Smooth muscle cell (in vitro differentiated cells): ENCODE data around the gene NPAS3. TPM values are rescaled to one million over a fixed set of nuclear protein-coding genes. Genes with fewer than 3 reads are reported as not detected.

Source experiments
- DNase-seq: peaks from one replicate; lab custom pipeline; 2025; ENCODE audit not compliant: unreplicated experiment; lab: John Stamatoyannopoulos, UW
- H2AFZ ChIP-seq: fragments of 200-600 bp; sonication (generic); 2 replicates; pipeline ENCODE4 v1.6.0; 2016; ENCODE audit warnings: antibody characterized with exemption, low read depth, mild to moderate bottlenecking
- H3F3A ChIP-seq: fragments of 200-600 bp; sonication (generic); 2 replicates; pipeline ENCODE4 v1.6.0; 2017; ENCODE audit warnings: antibody characterized with exemption, low read depth
- H3K27ac ChIP-seq: fragments of 200-600 bp; sonication (generic); 2 replicates; pipeline ENCODE4 v1.5.1; 2016; ENCODE audit warnings: low read depth, mild to moderate bottlenecking
- H3K27me3 ChIP-seq: fragments of 200-600 bp; sonication (generic); 2 replicates; pipeline ENCODE4 v1.6.1; 2016; ENCODE audit warnings: low read depth, mild to moderate bottlenecking
- H3K36me3 ChIP-seq: fragments of 200-600 bp; sonication (generic); 2 replicates; pipeline ENCODE4 v1.5.1; 2016; ENCODE audit warnings: low read depth
- H3K4me1 ChIP-seq: fragments of 200-600 bp; sonication (generic); 2 replicates; pipeline ENCODE4 v1.5.1; 2016; ENCODE audit warnings: low read depth
- H3K4me2 ChIP-seq: fragments of 200-600 bp; sonication (generic); 2 replicates; pipeline ENCODE4 v1.6.0; 2016; ENCODE audit warnings: mild to moderate bottlenecking
- H3K4me3 ChIP-seq: fragments of 200-600 bp; sonication (generic); 2 replicates; pipeline ENCODE4 v1.5.1; 2016; ENCODE audit warnings: mild to moderate bottlenecking
- H3K79me2 ChIP-seq: fragments of 200-600 bp; sonication (generic); 2 replicates; pipeline ENCODE4 v1.6.0; 2016; ENCODE audit warnings: low read depth, mild to moderate bottlenecking
- H3K9ac ChIP-seq: fragments of 200-600 bp; sonication (generic); 2 replicates; pipeline ENCODE4 v1.6.0; 2016; ENCODE audit warnings: low read depth
- H3K9me3 ChIP-seq: fragments of 200-600 bp; sonication (generic); replicated peaks from 2 replicates; pipeline ENCODE4 v1.5.1; 2016; ENCODE audit warnings: low read depth
- H4K20me1 ChIP-seq: fragments of 200-600 bp; sonication (generic); 2 replicates; pipeline ENCODE4 v1.6.0; 2016; ENCODE audit warnings: low read depth
- WGBS: methylation state at CpG from one replicate; pipeline ENCODE4 v1.1.7; 2016; ENCODE audit warnings: low lambda C conversion rate; 5-methylcytosine and 5-hydroxymethylcytosine counted together
- polyA plus RNA-seq: library from polyadenylated mRNA; unstranded; fragments of >200 nt; fragmentation: Nextera tagmentation; extraction: Ambion mirVana; gene quantifications from 2 replicates; pipeline ENCODE4 v1.2.1, GENCODE V29; 2016
- total RNA-seq: library from RNA; depleted of rRNA; stranded (reverse); fragments of >200 nt; gene quantifications from 2 replicates; pipeline ENCODE4 v1.2.3, GENCODE V29; 2014
- TF ChIP-seq, protein P1 (sequence below): fragments of 200-600 bp; sonication (generic); IDR thresholded peaks from 2 replicates; pipeline ENCODE4 v1.5.1; 2017; ENCODE audit warnings: borderline replicate concordance, mild to moderate bottlenecking, antibody characterized with exemption; ENCODE audit not compliant: insufficient read depth, poor library complexity, severe bottlenecking

Gene NPAS3
- total and polyA plus RNA-seq, 2 experiments from 2014 or later: 0.79 to 2.0 TPM

DNA sequence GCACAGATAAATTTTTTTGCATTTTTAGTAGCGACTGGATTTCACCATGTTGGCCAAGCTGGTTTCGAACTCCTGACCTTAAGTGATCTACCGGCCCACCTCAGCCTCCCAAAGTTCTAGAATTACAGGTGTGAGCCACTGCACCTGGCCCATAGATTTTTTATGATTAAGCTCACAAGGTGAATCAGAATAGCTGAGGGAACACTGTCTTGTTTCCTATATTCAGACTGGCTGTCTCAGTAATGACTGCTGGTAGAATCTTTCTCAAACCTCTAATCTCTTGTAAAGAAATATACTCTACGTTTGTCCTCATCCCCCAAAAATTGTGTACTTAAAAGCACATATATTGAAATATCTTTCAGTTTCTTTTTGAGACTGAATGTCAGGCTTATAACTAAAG lies 650.1 kb downstream of the NPAS3 start:
- no peaks in the 10 kb centered on the region for H3K79me2 ChIP-seq
- DNase-seq: no peak
- no peaks in the 10 kb centered on the region for H4K20me1 ChIP-seq
- H3K36me3 ChIP-seq: no peaks in the 10 kb centered on the region
- H3K4me2 ChIP-seq: no peak overlapping the region
- no peak overlapping the region for H3K4me3 ChIP-seq
- peak overlapping the region; percentile 51 for H3K27ac ChIP-seq
- TF ChIP-seq, protein P1, sequence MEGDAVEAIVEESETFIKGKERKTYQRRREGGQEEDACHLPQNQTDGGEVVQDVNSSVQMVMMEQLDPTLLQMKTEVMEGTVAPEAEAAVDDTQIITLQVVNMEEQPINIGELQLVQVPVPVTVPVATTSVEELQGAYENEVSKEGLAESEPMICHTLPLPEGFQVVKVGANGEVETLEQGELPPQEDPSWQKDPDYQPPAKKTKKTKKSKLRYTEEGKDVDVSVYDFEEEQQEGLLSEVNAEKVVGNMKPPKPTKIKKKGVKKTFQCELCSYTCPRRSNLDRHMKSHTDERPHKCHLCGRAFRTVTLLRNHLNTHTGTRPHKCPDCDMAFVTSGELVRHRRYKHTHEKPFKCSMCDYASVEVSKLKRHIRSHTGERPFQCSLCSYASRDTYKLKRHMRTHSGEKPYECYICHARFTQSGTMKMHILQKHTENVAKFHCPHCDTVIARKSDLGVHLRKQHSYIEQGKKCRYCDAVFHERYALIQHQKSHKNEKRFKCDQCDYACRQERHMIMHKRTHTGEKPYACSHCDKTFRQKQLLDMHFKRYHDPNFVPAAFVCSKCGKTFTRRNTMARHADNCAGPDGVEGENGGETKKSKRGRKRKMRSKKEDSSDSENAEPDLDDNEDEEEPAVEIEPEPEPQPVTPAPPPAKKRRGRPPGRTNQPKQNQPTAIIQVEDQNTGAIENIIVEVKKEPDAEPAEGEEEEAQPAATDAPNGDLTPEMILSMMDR: no peak
- no peaks in the 10 kb centered on the region for H3K9me3 ChIP-seq
- H2AFZ ChIP-seq: no peak overlapping the region
- H3F3A ChIP-seq: peaks cover 7% of the 10 kb centered on the region
- 96% methylated on average over 4 of the region's 4 CpGs for WGBS
- H3K9ac ChIP-seq: no peak overlapping the region
- H3K27me3 ChIP-seq: no peaks in the 10 kb centered on the region
- H3K4me1 ChIP-seq: no peaks in the 10 kb centered on the region

DNA sequence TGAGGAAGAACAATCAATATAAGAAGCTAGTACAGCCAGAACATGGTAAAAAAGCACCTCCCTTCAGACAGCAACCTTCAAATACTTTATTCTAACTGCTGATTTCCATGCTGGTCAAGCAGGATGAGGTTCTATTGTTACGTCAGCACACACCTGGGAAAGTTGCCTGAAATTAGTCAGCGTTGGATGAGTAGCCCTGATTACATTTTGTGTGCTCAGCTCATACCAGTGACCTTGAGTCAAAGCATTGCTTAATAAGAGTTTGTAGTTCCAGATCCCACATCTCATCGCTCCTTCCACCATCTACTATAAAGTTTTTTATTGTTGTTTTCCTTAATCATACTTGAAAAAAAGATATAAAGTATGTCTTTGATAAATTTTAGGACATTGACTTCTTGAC lies 650.7 kb downstream of the NPAS3 start:
- 32% methylated on average over 3 of the region's 3 CpGs for WGBS

DNA sequence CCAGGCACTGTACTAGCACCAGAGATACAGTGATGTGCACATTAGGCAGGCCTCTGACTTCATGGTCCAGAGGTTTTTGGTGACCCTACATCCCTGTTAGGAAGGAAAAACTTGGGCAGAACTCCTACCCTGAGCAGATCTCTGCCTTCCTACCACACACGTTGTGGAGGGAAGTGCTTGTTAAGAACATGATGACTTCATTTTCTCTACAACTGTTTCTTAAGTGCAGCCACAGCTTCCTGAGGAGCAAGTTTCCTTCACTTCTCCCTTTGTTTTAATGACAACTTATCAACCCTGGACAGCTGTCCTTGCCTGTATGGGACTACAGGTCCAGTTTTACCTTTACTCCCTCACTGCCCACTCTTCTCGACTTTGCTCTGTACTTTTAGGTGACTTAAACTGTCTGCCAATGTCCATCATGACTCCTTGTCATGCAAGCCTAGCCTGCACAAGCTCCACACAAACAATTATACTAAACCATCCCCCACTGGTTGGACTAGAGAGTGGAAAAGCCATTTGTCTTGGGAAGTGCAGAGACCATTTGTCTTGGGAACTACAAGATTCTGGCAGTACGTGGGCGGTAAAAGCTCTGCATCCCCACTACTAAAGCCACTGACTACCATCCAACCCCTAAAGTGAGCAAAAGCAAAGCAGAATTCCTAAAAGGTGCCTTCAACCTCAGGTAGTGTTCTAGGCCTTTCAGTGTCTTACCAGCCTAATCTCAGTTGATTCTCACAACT lies 652.4 kb downstream of the NPAS3 start:
- DNase-seq: no peak
- H3K27me3 ChIP-seq: no peaks in the 10 kb centered on the region
- H3K9me3 ChIP-seq: no peaks in the 10 kb centered on the region
- no peak overlapping the region for H3K27ac ChIP-seq
- H3K4me2 ChIP-seq: no peak overlapping the region
- no peak overlapping the region for H3K9ac ChIP-seq
- H3K4me3 ChIP-seq: no peak overlapping the region
- peaks cover 7% of the 10 kb centered on the region for H3F3A ChIP-seq
- TF ChIP-seq, protein P1: no peak
- H3K79me2 ChIP-seq: no peaks in the 10 kb centered on the region
- H4K20me1 ChIP-seq: no peaks in the 10 kb centered on the region
- H3K36me3 ChIP-seq: no peaks in the 10 kb centered on the region
- no peak overlapping the region for H2AFZ ChIP-seq
- H3K4me1 ChIP-seq: no peaks in the 10 kb centered on the region
- WGBS: 66% methylated on average over 4 of the region's 4 CpGs

More for the DNA sequence above, 650.7 kb downstream of the NPAS3 start:
- Histone ChIP-seq H3K27ac (peak overlapping the region; percentile 51), H3K79me2 (no peaks in the 10 kb centered on the region), H3K4me1 (no peaks in the 10 kb centered on the region), H3K4me3 (no peak overlapping the region), H3K4me2 (peak overlapping the region; percentile 53), H3K9me3 (no peaks in the 10 kb centered on the region), H3K9ac (no peak overlapping the region), H3F3A (peaks cover 7% of the 10 kb centered on the region), H3K27me3 (no peaks in the 10 kb centered on the region), H2AFZ (no peak overlapping the region), H4K20me1 (no peaks in the 10 kb centered on the region), H3K36me3 (no peaks in the 10 kb centered on the region)
- TF ChIP-seq, protein P1: no peak
- no peak for DNase-seq

DNA sequence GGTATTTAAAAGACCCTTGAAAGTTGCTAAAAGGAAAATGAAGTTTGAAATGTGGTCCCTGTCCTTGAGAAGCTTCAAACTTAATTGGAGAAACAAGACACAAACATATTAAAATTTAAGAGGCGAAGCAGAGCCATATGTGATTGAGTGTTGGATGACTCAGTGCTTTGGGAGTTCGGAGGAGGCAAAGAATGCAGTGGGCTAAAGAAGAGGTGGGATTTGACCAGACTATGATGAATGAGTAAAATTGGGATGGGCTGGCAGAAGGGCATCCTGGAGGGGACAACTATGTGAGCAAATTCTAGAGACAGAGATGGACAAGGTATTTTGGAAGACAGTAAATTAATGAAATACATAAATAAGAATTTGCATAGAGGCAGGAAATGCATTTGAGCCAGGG lies 653.6 kb downstream of the NPAS3 start:
- H3F3A ChIP-seq: peaks cover 7% of the 10 kb centered on the region
- no peak overlapping the region for H3K4me3 ChIP-seq
- H3K9ac ChIP-seq: no peak overlapping the region
- H3K79me2 ChIP-seq: no peaks in the 10 kb centered on the region
- H3K9me3 ChIP-seq: no peaks in the 10 kb centered on the region
- no peaks in the 10 kb centered on the region for H3K4me1 ChIP-seq
- DNase-seq: no peak
- H4K20me1 ChIP-seq: no peaks in the 10 kb centered on the region
- H3K36me3 ChIP-seq: no peaks in the 10 kb centered on the region
- no peaks in the 10 kb centered on the region for H3K27me3 ChIP-seq
- H3K4me2 ChIP-seq: peak overlapping the region; percentile 38
- H3K27ac ChIP-seq: peak overlapping the region; percentile 39
- 17% methylated on average over 2 of the region's 2 CpGs for WGBS
- TF ChIP-seq, protein P1: no peak
- no peak overlapping the region for H2AFZ ChIP-seq
